ENCODE data around the gene CBR1.

Gene CBR1

DNA sequence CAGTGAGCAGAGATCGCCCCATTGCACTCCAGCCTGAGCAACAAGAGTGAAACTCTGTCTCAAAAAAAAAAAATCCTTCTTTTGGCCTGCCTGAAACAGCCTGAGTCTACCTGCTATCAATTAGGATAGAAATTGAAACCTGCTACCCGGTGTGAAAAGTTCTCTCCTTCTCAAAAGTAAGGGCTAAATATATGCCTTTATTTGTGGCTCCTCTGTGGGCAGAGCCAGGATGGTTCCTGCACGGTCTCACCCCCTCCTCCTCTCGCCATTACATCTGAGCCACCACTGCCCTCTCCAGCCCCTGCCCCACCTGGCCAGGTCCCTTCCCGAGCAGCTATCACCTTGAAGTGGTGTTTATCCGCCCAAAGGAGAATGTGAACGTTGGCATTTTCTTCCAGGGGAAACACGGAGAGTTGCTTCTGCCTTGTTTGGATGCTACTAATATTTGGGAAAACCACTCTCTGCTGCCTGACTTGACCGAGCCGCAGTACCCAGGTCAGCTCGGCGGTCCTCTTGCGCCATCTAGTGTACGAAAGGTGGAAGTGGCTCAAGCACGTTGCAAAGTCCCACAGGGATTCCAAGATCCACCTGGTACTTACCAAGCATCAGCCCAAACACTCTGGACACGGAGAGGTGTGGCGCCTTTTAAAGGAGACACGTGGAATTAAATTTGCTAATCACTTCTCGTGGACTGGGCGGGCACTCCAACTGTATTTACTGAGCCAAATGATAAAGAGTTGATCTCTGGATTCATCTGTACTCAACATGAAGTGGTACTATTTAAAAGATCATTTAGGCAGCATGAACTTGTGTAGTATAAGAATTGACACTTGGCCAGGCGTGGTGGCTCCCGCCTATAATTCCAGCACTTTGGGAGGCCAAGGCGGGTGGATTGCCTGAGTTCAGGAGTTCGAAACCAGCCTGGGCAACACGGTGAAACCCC is 41.4 kb upstream of the CBR1 start:
- no peak for DNase-seq (ENCODE audit: extremely low read depth, low read depth)

DNA sequence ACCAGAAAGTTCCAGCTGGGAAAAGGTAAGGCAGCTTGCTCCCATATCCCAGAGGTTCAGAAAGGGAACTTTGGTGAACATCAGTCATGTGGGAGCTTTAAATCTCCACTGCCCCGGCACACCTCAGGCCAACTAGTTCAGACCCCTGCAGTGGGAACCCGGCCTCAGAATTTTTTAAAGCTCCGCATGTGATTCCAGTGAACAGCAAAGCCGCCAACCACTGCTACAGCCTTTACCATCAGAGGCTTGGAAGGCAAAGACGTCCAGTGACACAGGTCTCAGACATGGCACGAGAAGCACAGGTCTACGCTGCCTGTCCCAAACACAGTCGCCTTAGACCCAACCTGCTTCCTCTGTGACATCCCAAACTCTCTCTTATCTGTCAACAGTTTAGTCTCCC is 40.5 kb upstream of the CBR1 start:
- no peak for DNase-seq (ENCODE audit: extremely low read depth, low read depth)
- TF ChIP-seq, protein P1, sequence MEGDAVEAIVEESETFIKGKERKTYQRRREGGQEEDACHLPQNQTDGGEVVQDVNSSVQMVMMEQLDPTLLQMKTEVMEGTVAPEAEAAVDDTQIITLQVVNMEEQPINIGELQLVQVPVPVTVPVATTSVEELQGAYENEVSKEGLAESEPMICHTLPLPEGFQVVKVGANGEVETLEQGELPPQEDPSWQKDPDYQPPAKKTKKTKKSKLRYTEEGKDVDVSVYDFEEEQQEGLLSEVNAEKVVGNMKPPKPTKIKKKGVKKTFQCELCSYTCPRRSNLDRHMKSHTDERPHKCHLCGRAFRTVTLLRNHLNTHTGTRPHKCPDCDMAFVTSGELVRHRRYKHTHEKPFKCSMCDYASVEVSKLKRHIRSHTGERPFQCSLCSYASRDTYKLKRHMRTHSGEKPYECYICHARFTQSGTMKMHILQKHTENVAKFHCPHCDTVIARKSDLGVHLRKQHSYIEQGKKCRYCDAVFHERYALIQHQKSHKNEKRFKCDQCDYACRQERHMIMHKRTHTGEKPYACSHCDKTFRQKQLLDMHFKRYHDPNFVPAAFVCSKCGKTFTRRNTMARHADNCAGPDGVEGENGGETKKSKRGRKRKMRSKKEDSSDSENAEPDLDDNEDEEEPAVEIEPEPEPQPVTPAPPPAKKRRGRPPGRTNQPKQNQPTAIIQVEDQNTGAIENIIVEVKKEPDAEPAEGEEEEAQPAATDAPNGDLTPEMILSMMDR (IDR thresholded peaks at IDR 0.05; ENCODE audit: low read depth, low read length), result no peak

More for the DNA sequence above, 41.4 kb upstream of the CBR1 start:
- TF ChIP-seq, protein P1 (IDR thresholded peaks at IDR 0.05; ENCODE audit: low read depth, low read length), result peak; percentile 97

DNA sequence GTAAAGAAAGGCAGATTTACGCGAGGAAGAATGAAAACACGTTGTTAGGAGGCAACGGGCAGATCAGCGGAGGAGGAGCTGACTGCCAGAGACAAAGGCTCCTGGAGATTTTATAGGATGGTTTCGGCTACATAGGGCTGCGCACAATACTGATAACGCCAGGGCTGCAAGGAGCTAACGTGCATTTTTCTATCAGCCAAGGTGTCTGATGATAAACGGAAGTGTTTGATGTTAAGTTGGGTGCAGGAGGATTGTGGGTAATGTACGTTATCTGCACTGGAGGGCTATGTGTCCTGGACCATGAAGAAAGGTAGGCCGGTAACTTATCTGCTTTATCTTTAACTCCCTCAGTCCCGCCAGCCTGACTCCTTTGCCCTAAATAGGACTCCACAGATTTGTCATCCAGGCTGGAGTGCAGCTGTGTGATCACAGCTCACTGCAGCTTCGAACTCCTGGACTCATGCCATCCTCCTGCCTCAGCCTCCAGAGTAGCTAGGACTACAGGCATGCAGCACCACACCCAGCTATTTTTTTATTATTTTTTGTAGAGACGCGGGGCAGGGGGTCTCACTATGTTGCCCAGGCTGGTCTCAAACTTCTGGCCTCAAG is 39.1 kb upstream of the CBR1 start:
- no peak for DNase-seq (ENCODE audit: extremely low read depth, low read depth)

DNA sequence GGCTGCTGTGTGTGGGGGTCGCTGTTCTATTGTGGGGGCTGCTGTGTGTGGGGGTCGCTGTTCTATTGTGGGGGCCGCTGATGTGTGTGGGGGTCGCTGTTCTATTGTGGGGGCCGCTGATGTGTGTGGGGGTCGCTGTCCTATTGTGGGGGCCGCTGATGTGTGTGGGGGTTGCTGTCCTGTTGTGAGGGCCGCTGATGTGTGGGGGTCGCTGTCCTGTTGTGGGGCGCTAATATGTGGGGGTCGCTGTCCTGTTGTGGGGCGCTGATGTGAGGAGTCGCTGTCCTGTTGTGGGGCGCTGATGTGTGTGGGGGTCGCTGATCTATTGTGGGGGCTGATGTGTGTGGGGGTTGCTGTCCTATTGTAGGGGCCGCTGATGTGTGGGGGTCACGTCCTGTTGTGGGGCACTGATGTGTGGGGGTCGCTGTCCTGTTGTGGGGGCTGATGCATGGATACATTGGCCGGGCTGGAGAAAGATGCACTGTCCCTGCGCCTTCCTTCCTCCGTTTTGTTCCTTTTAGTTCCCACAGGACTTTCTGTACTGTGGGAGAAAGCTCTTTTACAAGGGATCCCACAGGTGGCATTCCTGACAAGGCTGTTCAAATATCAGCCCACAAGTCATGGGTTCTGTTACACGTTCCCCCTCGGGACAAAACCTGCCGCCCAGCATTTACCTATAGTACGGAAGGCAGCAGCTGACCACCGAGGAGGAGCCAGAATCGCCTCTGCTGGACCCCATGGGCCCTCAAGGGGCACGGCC is 37.0 kb upstream of the CBR1 start:
- DNase-seq (ENCODE audit: extremely low read depth, low read depth), result no peak
- TF ChIP-seq, protein P1 (IDR thresholded peaks at IDR 0.05; ENCODE audit: low read depth, low read length), result no peak

More for the DNA sequence above, 39.1 kb upstream of the CBR1 start:
- TF ChIP-seq, protein P1 (IDR thresholded peaks at IDR 0.05; ENCODE audit: low read depth, low read length), result no peak

DNA sequence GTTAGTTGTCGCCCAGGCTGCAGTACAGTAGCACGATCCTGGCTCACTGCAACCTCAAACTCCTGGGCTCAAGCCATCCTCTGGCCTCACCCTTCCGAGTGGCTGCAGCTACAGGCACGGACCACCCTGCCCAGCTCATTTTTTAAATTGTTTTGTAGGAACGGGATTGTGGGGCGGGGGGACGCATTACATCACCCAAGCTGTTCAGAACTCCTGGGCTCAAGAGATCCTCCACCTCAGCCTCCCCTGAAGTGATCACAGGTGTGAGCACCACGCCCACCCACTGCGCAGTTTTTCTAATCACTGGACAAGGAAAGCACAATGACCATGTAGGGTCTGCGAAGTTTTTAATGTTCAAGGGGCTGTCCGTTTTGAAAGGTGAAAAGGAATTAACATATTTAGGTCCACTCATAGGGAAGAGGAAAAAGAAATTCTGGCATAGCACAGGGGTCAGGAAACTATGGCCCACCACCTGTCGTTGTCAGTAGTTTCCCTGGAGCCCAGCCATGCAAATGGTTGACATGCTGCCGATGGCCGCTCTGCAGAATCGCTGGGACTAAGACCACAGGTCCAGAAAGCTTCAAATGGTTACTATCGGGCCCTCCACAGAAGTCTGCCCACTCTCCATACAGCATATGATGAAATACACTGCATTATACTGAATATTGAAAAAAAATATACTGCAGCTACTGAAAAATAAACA is 35.5 kb upstream of the CBR1 start:
- no peak for DNase-seq (ENCODE audit: extremely low read depth, low read depth)
- TF ChIP-seq, protein P1 (IDR thresholded peaks at IDR 0.05; ENCODE audit: low read depth, low read length), result no peak

DNA sequence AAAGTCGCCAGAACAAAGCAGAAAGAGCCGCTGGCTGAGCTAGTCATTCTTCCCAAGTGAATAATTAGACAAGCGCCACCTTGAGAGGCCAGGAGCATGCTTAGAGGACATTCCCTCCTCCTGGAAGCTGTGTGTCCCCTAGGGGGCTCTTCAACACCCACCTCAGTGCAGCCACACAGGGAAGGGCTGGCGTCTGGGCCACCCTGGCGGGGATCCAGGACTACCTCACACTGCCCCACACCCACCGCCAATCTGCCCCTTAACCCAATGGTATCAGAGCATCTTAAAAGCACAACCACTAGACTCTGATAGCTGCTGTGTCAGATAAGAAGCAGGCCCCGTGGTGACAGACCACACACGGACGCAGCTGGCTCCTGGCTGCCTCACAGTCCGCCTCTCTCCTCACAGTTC is 34.4 kb upstream of the CBR1 start:
- TF ChIP-seq, protein P1 (IDR thresholded peaks at IDR 0.05; ENCODE audit: low read depth, low read length), result no peak
- DNase-seq (ENCODE audit: extremely low read depth, low read depth), result no peak
